Kidney epithelial cell (primary cell): Measurements from ENCODE around the gene GATA5. TPM values are rescaled to one million over a fixed set of nuclear protein-coding genes. Genes with fewer than 3 reads are reported as not detected.
A peak's percentile ranks its signal among the peaks of the same experiment; 100 is the strongest.

ENCODE experiments used
- DNase-seq: peaks from one replicate; pipeline ENCODE4 v3.0.0-alpha.2; 2010; ENCODE audit warnings: low read depth
- H3K27me3 ChIP-seq: 2 replicates; pipeline ENCODE4 v1.6.0; 2011; ENCODE audit warnings: low read length; ENCODE audit not compliant: control insufficient read depth, insufficient read depth
- H3K36me3 ChIP-seq: 2 replicates; pipeline ENCODE4 v1.5.1; 2011; ENCODE audit warnings: low read length; ENCODE audit not compliant: control insufficient read depth, insufficient read depth
- H3K4me3 ChIP-seq: 2 replicates; pipeline ENCODE4 v1.5.1; 2011; ENCODE audit warnings: low read depth, mild to moderate bottlenecking, control low read depth, low read length
- CTCF ChIP-seq: IDR thresholded peaks from 2 replicates; pipeline ENCODE4 v1.5.1; 2011; ENCODE audit warnings: mild to moderate bottlenecking, moderate library complexity, low read length, control low read depth, inconsistent platforms; ENCODE audit not compliant: insufficient read depth, poor library complexity, severe bottlenecking
- total RNA-seq: library from RNA; depleted of rRNA; stranded (reverse); fragments of >200 nt; gene quantifications from 2 replicates; pipeline ENCODE4 v1.2.3, GENCODE V29; 2015

Gene GATA5
- total RNA-seq, 1 donor from 2014 or later: not detected

GRCh38 chr20:62430311-62430853 is 45.4 kb downstream of the GATA5 start:
- Histone ChIP-seq H3K36me3 (no peaks in the 10 kb centered on the region), H3K4me3 (no peak overlapping the region), H3K27me3 (peaks cover 72% of the 10 kb centered on the region)
- TF ChIP-seq CTCF: no peak
- no peak for DNase-seq

GRCh38 chr20:62429455-62430310 is 46.1 kb downstream of the GATA5 start:
- DNase-seq: no peak
- Histone ChIP-seq H3K27me3 (peaks cover 72% of the 10 kb centered on the region), H3K4me3 (no peak overlapping the region), H3K36me3 (no peaks in the 10 kb centered on the region)
- TF ChIP-seq CTCF: no peak

- TF ChIP-seq CTCF: no peak
- no peak for DNase-seq
Measured at GRCh38 chr20:62428396-62429295, 47.1 kb downstream of the GATA5 start.

GRCh38 chr20:62428002-62428372 is 47.8 kb downstream of the GATA5 start:
- no peak for DNase-seq
- Histone ChIP-seq H3K27me3 (peaks cover 71% of the 10 kb centered on the region), H3K4me3 (no peak overlapping the region), H3K36me3 (no peaks in the 10 kb centered on the region)
- TF ChIP-seq CTCF: no peak

More at GRCh38 chr20:62428396-62429295, 47.1 kb downstream of the GATA5 start:
- peaks cover 71% of the 10 kb centered on the region for H3K27me3 ChIP-seq
- H3K36me3 ChIP-seq: no peaks in the 10 kb centered on the region
- H3K4me3 ChIP-seq: no peak overlapping the region

- Histone ChIP-seq H3K36me3 (no peaks in the 10 kb centered on the region), H3K27me3 (peaks cover 67% of the 10 kb centered on the region), H3K4me3 (no peak within 1 kb of the TSS)
- no peak for TF ChIP-seq CTCF
- peak; percentile 25 for DNase-seq
Measured at GRCh38 chr20:62427172-62428001, 48.4 kb downstream of the GATA5 start, which contains the start of gene RBBP8NL. RBBP8NL (minus strand) TSS chr20:62427539; CDS start chr20:62419647, 7,892 bp downstream.
